ACC112 (cell line): Measurements from ENCODE around the gene S100PBP.

ENCODE experiments used
- H2AFZ ChIP-seq: fragments of 200-600 bp; sonication (generic); one replicate; pipeline ENCODE4 v1.6.0; 2017; ENCODE audit warnings: antibody characterized with exemption, low read length; ENCODE audit not compliant: unreplicated experiment
- H3K27ac ChIP-seq: fragments of 200-600 bp; sonication (generic); 2 replicates; pipeline ENCODE4 v1.5.1; 2014; ENCODE audit warnings: low read depth, mild to moderate bottlenecking, antibody characterized with exemption, low read length, moderate library complexity
- H3K27me3 ChIP-seq: fragments of 200-600 bp; sonication (generic); 2 replicates; pipeline ENCODE4 v1.6.1; 2014; ENCODE audit warnings: mild to moderate bottlenecking, antibody characterized with exemption, low read length, moderate library complexity, mixed read lengths; ENCODE audit not compliant: insufficient read depth
- H3K36me3 ChIP-seq: fragments of 200-600 bp; sonication (generic); 2 replicates; pipeline ENCODE4 v1.6.1; 2016; ENCODE audit warnings: mild to moderate bottlenecking, antibody characterized with exemption, low read length, moderate library complexity, mixed read lengths; ENCODE audit not compliant: insufficient read depth
- H3K4me1 ChIP-seq: fragments of 200-600 bp; sonication (generic); one replicate; pipeline ENCODE4 v1.6.1; 2016; ENCODE audit warnings: low read length, mixed read lengths; ENCODE audit not compliant: insufficient read depth, unreplicated experiment, control insufficient read depth
- H3K4me3 ChIP-seq: fragments of 200-600 bp; sonication (generic); 2 replicates; pipeline ENCODE4 v1.5.1; 2014; ENCODE audit warnings: mild to moderate bottlenecking, low read depth, low read length
- H3K79me2 ChIP-seq: fragments of 200-600 bp; sonication (generic); one replicate; pipeline ENCODE4 v1.6.0; 2016; ENCODE audit warnings: low read length; ENCODE audit not compliant: control insufficient read depth, unreplicated experiment, insufficient read depth

The S100PBP gene

DNA sequence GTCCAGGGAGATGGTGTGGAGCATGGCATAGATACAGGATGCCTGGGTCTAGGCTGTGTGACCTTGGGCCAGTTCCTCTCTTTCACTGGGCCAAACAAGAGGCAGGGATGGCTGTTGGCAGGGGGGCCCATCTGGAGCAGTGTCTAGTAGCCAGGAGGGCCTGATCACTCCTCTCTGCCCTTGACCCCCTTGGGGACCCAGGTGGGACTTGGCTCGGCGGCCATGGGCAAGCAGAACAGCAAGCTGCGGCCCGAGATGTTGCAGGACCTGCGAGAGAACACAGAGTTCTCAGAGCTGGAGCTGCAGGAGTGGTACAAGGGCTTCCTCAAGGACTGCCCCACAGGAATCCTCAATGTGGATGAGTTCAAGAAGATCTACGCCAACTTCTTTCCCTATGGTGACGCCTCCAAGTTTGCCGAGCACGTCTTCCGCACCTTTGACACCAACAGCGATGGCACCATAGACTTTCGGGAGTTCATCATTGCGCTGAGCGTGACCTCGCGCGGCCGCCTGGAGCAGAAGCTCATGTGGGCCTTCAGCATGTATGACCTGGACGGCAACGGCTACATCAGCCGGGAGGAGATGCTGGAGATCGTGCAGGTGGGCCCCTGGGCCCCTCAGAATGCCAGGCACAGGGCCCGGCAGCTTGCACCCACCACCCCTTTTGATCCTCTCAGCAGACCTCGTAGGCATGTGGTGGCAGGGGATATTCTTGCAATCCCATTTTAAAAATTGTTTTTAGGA, 71.4 kb downstream of the S100PBP start:
- Histone ChIP-seq H3K27me3 (peaks cover 59% of the 10 kb centered on the region), H3K79me2 (no peaks in the 10 kb centered on the region), H3K4me3 (no peak overlapping the region)

DNA sequence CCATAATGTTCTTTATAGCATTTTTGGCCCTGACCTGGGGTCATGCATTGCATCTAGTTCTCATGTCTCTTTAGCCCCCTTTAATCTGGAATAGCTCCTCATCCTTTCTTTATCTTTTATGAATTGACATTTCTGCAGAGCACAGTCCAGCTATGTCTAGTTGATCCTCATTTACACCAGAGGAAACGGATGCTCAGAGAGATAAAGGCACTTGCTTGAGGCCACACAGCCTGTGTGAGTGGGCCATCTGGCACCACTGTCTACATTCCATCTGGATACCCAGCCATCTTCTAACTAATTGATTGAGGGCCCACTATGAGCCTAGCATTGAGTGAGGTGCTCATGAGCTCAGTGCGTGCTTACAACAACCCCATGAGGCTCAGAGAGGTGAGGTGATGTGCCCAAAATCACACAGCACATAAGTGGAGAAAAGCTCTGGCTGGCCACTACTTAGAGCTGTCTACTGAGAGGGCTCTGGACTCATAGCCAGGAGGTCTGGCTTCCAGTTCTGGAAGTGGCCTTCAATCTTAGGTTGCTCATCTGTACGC, 72.4 kb downstream of the S100PBP start:
- Histone ChIP-seq H3K27ac (no peak overlapping the region), H3K4me3 (no peak overlapping the region), H3K36me3 (no peaks in the 10 kb centered on the region), H3K4me1 (no peaks in the 10 kb centered on the region), H3K27me3 (peaks cover 51% of the 10 kb centered on the region), H2AFZ (no peak overlapping the region), H3K79me2 (no peaks in the 10 kb centered on the region)

More for the DNA sequence above, 71.4 kb downstream of the S100PBP start:
- Histone ChIP-seq H3K36me3 (no peaks in the 10 kb centered on the region), H2AFZ (no peak overlapping the region), H3K27ac (no peak overlapping the region), H3K4me1 (no peaks in the 10 kb centered on the region)

DNA sequence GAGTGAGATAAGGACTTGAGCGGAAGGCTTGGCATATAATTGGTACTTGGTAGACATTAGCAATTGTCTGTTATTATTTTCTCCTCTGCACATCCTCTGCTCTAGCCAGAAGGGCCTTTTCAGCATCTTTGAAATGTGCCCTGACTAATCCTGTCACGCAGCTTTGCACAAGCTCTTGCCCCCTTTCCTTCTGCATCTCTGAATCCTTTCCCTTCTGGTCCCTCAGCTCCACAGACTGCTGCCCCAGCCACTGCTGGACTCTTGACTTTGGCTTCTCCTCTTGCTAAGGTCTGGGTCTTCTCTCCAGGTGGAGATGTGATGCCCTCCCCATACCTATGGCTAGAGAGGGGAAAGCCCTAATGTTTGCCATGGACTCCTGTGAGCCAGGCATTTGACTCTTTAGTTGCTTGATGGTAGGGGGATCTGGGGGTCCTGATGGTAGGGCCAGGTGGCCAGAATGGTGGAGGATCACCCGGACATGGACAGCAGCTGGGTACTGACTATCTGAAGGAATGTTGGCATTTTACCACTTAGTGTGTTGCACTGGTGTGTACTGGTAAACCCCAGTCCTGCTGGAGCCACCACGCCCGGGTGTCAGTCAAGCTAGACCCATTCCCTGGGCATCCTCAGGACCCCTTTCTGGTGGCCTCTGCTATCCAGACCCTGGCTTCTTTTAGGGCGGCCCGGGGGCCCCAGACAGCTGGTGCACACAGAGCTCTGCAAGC, 73.2 kb downstream of the S100PBP start:
- Histone ChIP-seq H3K36me3 (no peaks in the 10 kb centered on the region), H3K27me3 (peaks cover 43% of the 10 kb centered on the region), H2AFZ (no peak overlapping the region), H3K4me1 (no peaks in the 10 kb centered on the region), H3K27ac (no peak overlapping the region), H3K79me2 (no peaks in the 10 kb centered on the region), H3K4me3 (no peak overlapping the region)

DNA sequence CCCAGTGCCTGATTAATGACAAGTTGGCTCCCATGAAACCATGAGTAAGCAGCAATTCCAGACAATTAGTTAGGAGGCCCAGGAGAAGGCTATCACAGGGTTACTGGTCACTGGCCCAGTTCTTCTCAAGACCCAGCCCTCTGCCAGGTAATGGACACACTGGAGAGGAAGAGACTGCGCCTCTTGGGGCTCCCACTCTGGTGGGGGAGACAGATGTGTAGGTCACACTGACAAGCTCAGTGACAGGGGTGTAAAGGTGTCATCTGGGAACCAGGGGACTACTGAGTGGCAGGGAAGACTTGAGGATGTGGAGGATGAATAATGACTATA, 73.8 kb downstream of the S100PBP start:
- Histone ChIP-seq H3K36me3 (no peaks in the 10 kb centered on the region), H3K27me3 (peaks cover 37% of the 10 kb centered on the region), H3K4me1 (no peaks in the 10 kb centered on the region), H3K79me2 (no peaks in the 10 kb centered on the region), H3K27ac (no peak overlapping the region), H3K4me3 (no peak overlapping the region), H2AFZ (no peak overlapping the region)

DNA sequence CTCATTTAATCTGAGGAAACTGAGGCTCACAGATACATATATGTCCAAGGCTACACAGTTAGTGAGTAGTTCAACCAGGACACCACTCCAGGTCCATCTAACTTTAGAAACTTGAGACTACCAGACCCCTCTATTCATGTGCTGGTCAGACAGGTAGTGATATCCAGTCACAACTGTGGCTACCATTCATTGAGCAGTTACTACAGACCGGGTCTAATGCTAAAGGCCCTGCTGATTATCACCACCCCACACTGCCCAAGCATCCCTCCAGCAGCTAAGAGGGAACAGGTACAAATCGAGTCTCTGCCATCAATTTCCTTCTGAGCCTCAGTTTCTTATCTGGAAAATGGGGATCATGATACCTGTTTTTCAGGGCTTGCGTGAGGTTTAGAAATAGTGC, 74.2 kb downstream of the S100PBP start:
- H3K79me2 ChIP-seq = no peaks in the 10 kb centered on the region
- H3K4me3 ChIP-seq = no peak overlapping the region
- no peaks in the 10 kb centered on the region for H3K4me1 ChIP-seq
- H3K27me3 ChIP-seq = peaks cover 34% of the 10 kb centered on the region
- H2AFZ ChIP-seq = no peak overlapping the region
- H3K27ac ChIP-seq = no peak overlapping the region
- no peaks in the 10 kb centered on the region for H3K36me3 ChIP-seq

DNA sequence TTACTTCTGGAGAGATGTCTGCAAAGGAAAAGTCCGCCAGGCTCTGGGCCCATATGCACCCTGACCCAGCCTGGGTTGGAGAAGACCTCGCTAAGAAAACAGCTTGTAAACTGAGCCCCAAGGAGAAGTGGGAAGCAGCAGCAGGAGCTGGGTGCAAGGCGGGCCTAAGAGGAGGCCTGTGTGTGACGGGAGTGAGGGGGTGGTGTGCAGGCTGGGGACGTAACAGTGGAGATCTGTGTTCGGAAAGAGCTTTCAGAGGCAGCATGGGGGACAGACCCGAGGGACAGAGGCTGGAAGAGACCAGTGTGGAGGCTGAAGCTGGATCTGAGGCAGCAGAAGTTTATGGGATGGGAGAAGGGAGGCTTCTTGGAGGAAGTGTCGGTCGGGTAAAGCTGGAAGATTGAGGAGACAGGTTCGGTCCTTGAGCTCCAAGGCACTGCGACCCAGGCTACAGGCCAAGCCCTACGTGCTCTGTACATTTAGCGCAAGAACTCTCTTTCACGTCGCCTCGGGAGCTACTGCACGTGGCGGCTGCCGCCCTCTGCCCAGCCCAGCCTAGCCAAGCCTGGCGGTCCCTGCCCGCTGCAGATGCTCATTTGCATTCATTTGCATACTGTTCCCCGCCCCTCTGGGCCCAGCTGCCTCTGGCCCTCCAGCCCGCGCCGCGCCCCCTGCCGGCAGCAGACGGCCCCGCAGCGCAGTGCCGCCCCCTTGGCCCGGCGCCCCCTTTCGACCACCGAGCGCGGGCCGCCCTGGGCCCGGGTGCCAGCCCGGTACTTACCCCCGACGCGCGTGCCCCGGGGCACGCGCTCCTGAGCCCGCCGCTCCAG, 75.1 kb downstream of the S100PBP start:
- H3K27me3 ChIP-seq = peaks cover 25% of the 10 kb centered on the region
- peak overlapping the region; percentile 75 for H2AFZ ChIP-seq
- no peaks in the 10 kb centered on the region for H3K79me2 ChIP-seq
- no peaks in the 10 kb centered on the region for H3K36me3 ChIP-seq
- H3K4me1 ChIP-seq = no peaks in the 10 kb centered on the region
- H3K4me3 ChIP-seq = peak overlapping the region; percentile 74
- no peak overlapping the region for H3K27ac ChIP-seq

DNA sequence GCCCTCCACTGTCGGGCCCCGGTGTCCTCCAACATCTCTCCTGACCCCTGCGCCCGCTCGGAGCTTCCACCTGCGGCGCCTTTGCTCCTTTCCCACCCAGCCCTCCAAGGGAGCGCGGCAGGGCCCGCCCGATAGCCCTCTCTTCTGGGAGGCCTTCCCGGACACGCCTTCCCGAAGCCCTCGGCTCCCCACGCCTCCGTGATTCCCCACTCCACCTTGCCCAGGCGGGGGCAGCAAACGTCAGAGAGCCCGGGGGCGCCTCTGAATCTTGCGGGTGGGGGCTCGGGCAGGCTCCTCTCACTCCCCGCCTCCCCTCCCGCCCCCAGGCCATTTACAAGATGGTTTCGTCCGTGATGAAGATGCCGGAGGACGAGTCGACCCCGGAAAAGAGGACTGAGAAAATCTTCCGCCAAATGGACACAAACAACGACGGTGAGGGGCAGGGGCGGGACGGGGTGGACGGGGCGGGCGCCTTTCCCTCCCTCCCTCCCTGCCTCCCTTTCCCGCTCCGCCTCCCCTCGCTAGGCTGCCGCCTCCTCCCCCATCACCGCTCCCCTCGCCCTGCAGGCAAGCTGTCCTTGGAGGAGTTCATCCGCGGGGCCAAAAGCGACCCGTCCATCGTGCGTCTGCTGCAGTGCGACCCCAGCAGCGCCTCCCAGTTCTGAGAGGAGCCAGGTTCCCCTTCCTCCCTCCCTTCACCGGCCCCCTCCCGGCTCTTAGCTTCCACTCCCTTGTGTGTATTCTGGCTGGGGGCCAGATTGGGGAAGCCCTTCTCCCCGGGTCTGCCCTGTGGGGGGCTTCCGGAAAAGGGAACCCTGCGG, 76.0 kb downstream of the S100PBP start:
- Histone ChIP-seq H3K4me3 (peak overlapping the region; percentile 74), H3K27ac (no peak overlapping the region), H3K4me1 (no peaks in the 10 kb centered on the region), H2AFZ (peak overlapping the region; percentile 75), H3K79me2 (no peaks in the 10 kb centered on the region), H3K27me3 (peaks cover 19% of the 10 kb centered on the region), H3K36me3 (no peaks in the 10 kb centered on the region)

DNA sequence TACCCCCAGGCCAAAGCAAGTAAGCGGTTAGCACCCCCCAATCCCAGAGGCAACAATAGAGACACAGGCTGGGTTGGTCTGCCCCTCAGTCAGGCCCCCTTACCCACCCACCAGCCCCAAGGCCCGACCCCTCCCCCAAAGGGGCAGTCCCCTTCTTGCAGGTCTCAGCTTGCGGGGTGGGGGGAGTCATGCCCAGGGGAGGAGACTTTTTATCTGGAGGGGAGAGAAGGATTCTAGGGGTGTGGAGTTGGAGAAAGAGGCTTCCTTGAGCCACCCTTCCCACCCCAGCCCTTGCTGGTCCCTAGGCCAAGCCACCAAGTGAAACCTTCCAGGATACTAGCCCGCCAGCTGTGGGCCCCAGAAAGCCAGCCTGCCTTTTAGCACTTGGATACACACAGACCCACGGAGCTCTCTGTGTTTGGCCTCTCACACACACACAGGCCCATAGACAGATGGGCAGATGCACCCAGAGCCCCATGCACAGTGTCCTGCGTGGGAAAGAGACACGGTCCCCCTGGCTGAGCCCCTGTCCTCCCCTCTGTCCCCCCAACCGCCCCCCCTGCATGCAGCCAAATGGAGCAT, 76.7 kb downstream of the S100PBP start:
- no peak overlapping the region for H2AFZ ChIP-seq
- peaks cover 15% of the 10 kb centered on the region for H3K27me3 ChIP-seq
- H3K79me2 ChIP-seq = no peaks in the 10 kb centered on the region
- H3K27ac ChIP-seq = no peak overlapping the region
- no peaks in the 10 kb centered on the region for H3K4me1 ChIP-seq
- H3K4me3 ChIP-seq = no peak overlapping the region
- H3K36me3 ChIP-seq = no peaks in the 10 kb centered on the region

DNA sequence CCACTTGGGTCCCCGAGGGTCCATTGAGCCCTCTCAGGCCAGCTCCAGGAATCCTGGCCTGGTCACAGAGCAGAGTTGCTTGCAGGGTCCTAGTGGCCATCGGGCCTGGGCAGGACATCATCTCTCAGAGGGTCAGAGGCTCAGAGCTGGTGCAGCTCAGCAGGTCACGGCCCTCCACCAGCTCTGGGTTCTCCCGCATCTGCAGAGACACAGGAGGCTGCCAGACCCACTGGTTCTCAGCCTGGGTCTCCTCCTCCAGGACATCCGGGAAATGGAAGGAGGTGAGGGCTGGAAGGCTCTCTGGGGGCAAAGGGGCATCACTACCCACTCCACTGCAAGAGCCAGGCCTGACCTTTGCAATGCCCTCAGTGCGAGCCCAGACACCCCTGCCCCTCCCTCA, 77.2 kb downstream of the S100PBP start:
- no peaks in the 10 kb centered on the region for H3K79me2 ChIP-seq
- peaks cover 11% of the 10 kb centered on the region; the same call in 1 of the 2 replicates for H3K27me3 ChIP-seq
- H3K27ac ChIP-seq = no peak overlapping the region
- no peak overlapping the region for H3K4me3 ChIP-seq
- H2AFZ ChIP-seq = no peak overlapping the region
- no peaks in the 10 kb centered on the region for H3K36me3 ChIP-seq
- no peaks in the 10 kb centered on the region for H3K4me1 ChIP-seq
